ENCODE results near the gene MB21D2.
A peak's percentile ranks its signal among the peaks of the same experiment; 100 is the strongest.

Gene MB21D2

DNA sequence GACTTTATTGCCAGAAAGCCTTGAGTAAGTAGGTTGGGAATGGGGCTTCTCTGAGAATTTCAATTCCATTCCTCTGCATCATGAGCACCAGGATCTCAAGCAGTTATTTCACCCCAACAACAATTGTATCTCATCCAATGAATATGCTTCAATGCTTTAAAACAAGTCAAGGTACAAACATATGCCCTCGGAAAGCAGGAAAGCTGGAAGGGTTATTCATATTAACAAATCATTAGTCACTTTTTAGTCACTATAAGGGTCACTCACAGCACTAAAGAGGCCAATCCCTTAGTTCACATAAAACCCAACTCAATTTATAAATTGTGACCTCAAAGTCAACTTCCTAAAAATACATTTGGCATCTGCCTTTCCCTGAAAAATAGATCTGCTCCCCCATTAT is 16.2 kb downstream of the MB21D2 start:
- H3K4me3 ChIP-seq (ENCODE audit: control insufficient read depth, low read depth, low read length): no peak overlapping the region
- DNase-seq (ENCODE audit: low read depth): peak; percentile 91
- no peak for TF ChIP-seq CTCF (IDR thresholded peaks at IDR 0.05; ENCODE audit: control insufficient read depth, insufficient read depth, low read depth, low read length, missing control alignments)

GRCh38 chr3:192899540-192899982 is 18.1 kb downstream of the MB21D2 start:
- DNase-seq (ENCODE audit: low read depth): peak; percentile 69
- no peak for TF ChIP-seq CTCF (IDR thresholded peaks at IDR 0.05; ENCODE audit: control insufficient read depth, insufficient read depth, low read depth, low read length, missing control alignments)
- H3K4me3 ChIP-seq (ENCODE audit: control insufficient read depth, low read depth, low read length): no peak overlapping the region

- H3K4me3 ChIP-seq (ENCODE audit: control insufficient read depth, low read depth, low read length): no peak overlapping the region
- TF ChIP-seq CTCF (IDR thresholded peaks at IDR 0.05; ENCODE audit: control insufficient read depth, insufficient read depth, low read depth, low read length, missing control alignments): no peak
- DNase-seq (ENCODE audit: low read depth): no peak
These were observed 20.7 kb downstream of the MB21D2 start for GRCh38 chr3:192897005-192897404.

GRCh38 chr3:192896208-192896607 is 21.4 kb downstream of the MB21D2 start:
- no peak for TF ChIP-seq CTCF (IDR thresholded peaks at IDR 0.05; ENCODE audit: control insufficient read depth, insufficient read depth, low read depth, low read length, missing control alignments)
- no peak overlapping the region for H3K4me3 ChIP-seq (ENCODE audit: control insufficient read depth, low read depth, low read length)
- no peak for DNase-seq (ENCODE audit: low read depth)

- no peak overlapping the region for H3K4me3 ChIP-seq (ENCODE audit: control insufficient read depth, low read depth, low read length)
- TF ChIP-seq CTCF (IDR thresholded peaks at IDR 0.05; ENCODE audit: control insufficient read depth, insufficient read depth, low read depth, low read length, missing control alignments): no peak
- no peak for DNase-seq (ENCODE audit: low read depth)
These were observed 23.0 kb downstream of the MB21D2 start for GRCh38 chr3:192894676-192895075.

DNA sequence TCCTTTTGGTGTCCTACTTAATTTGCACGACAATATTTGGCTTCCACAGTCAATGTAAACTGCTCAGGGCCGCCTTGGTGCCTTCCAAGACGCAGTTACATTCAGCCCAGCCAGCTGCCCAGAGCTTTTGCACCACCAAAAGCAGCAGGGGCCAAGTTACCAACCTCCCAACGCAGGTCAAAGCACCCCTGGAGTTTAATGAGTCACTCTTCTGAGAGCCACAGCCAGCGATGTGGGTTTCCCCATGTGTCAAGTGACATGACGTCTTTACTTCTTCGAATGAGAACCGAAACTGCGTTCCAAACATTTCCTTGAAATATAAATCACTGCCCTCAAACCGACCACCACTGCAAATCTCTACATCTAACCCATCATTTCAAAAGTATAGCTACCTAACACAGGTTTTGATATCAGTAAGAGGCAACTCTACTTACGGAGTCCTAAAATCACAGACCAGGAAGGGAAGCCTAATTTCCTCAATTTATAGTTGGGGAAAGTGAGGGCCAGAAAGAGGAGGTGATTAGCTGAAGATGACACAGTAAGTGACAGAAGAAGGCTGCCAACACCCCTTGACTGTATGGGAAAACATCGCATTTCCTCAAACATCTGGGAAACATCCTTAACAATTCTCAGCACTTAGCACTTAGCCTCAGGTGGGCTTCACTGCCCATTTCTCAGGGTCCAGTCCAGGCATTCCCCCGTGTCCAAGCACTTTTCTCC is 24.5 kb downstream of the MB21D2 start:
- H3K4me3 ChIP-seq (ENCODE audit: control insufficient read depth, low read depth, low read length): peak overlapping the region; percentile 7; the same call in 1 of the 2 replicates
- TF ChIP-seq CTCF (IDR thresholded peaks at IDR 0.05; ENCODE audit: control insufficient read depth, insufficient read depth, low read depth, low read length, missing control alignments): no peak
- peak; percentile 82 for DNase-seq (ENCODE audit: low read depth)

Data from AG09309 (cell line).